Activated CD4-positive, alpha-beta T cell treated with anti-CD3 and anti-CD28 coated beads for 4 hours (primary cell): Measurements from ENCODE around the gene PADI4.

Experiments
- DNase-seq, 2 donors: peaks; one replicate each; pipeline ENCODE4 v3.0.0-alpha.2; 2020

PADI4 gene

DNA sequence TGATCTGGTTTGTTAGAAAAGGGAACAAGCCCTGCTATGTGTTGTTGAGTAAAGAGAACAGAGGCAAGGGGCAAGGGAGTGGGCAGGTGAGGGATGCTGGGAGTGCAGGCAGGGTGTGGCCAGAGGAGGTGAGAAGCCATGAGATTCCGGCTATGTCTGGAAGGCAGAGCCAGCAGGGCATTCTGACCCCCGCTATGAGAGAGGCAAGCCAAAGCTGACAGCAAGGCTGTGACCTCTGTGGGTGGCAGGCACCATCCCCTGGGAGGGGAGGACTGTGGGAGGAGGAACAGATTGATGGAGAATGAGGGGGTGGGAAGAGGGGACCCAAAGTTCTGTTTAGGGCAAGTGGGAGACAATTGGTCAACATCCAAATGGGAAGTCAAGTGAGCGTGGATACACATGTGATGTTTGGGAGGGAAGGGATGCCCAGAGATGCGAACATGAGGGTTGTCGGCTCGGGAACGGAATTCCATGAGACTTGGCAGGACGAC, 44.5 kb downstream of the PADI4 start:
- DNase-seq, result no peak

- DNase-seq, result no peak
Measured at GRCh38 chr1:17355898-17356297, 47.9 kb downstream of the PADI4 start.

DNA sequence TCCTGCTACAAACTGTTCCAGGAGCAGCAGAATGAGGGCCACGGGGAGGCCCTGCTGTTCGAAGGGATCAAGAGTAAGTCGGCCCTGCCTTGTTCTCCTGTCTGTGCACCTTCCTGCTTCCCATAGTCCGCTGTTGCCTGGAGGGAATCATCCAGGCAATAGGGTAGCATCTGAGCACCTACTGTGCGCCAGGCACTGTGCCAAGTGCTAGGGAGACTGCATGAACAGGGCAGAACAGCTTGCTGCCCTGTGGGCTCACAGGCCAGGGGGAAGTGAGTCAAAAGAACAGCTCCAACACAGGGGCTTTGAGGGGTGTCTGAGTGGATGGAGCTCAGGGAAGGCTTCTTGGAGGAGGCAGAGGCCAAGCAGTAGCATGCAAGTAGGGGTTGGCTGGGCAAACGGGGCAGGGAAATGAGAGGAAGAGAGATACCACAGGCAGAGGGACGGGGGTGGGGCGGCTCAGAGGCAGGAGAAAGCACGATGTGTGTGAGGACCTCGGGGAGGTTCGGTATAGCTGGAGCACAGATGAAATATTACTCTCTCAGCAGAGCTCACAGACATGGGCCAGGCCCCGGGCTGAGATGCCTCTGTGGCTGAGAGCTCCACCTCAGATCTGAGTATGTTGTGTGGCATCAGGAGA, 48.5 kb downstream of the PADI4 start:
- DNase-seq, result no peak

DNA sequence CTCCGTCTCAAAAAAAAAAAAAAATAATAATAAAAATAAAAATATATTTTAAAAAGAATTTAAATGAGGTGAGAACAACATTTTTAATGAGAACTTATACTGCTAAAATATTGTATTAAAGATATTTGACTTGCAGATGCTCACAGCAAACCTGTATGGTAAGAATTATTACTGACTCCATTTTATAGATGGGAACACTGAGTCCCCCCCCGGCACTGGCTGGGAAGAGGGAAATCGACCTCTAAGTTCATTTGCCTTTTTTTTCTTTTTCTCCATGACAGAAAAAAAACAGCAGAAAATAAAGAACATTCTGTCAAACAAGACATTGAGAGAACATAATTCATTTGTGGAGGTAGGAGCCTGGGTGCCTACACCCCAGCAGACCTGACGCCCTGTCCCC, 50.6 kb downstream of the PADI4 start:
- no peak for DNase-seq

DNA sequence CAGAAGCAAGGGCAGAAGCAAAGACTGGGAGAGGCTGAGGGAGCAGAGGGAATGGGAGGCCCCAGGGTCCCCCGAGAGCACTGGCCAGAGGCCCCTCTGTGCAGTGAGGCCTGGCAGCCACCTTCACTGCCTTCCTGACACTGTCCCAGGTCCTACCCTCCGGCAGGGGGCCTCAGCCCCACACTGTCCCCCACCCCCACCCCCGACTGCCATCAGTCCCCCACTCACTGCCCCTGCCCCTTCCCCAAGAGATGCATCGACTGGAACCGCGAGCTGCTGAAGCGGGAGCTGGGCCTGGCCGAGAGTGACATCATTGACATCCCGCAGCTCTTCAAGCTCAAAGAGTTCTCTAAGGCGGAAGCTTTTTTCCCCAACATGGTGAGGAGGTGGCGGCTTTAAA, 51.0 kb downstream of the PADI4 start:
- no peak for DNase-seq

- DNase-seq, result no peak
Measured at GRCh38 chr1:17359808-17360207, 51.8 kb downstream of the PADI4 start.

DNA sequence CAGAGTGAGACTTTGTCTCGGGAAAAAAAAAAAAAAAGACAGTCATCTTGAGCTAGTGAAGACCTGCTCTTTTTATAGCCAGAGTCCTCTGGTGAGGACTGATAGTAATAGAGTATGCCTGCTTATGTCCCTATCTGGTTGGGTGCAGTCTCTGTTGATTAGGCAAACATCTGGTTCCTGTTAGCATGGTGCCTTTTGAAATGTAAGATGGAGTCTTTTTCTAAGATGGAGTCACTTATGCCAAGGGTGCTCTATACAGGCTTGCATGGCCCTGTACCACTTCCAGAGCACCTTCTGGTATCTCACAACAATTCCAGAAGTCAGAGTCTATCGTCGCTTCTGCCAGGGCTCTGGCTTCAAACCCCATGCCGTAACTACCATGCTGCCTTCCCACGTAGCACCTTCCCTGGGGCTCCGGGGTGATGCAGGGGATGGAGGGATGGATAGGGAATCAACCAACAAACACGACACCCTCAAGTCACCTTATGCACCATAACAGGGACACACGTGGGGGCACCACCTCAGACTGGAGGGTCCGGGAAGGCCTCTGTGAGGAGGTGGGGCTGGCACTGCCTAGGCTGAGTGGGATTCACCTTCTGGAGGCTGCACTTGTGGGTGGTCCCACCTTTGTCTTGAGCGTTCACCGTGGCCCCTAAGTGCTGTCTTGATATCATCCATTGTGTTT, 52.4 kb downstream of the PADI4 start:
- DNase-seq, result no peak

- no peak for DNase-seq
Measured at GRCh38 chr1:17361687-17362086, 53.7 kb downstream of the PADI4 start.

- no peak for DNase-seq
Measured at GRCh38 chr1:17363351-17363750, 55.4 kb downstream of the PADI4 start.

DNA sequence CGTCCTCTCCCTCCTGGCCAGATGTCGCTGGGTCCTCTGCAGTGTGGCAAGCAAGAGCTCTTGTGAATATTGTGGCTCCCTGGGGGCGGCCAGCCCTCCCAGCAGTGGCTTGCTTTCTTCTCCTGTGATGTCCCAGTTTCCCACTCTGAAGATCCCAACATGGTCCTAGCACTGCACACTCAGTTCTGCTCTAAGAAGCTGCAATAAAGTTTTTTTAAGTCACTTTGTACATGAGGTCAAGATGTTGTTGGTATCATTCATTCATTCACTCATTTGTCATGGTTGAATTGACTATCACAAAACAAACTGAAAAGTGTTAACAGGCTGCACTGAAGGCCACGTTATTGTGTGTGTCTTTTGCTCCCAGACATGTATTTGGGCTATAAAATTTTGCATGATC, 55.8 kb downstream of the PADI4 start:
- no peak for DNase-seq

GRCh38 chr1:17365293-17365692, 57.3 kb downstream of the PADI4 start:
- no peak for DNase-seq

DNA sequence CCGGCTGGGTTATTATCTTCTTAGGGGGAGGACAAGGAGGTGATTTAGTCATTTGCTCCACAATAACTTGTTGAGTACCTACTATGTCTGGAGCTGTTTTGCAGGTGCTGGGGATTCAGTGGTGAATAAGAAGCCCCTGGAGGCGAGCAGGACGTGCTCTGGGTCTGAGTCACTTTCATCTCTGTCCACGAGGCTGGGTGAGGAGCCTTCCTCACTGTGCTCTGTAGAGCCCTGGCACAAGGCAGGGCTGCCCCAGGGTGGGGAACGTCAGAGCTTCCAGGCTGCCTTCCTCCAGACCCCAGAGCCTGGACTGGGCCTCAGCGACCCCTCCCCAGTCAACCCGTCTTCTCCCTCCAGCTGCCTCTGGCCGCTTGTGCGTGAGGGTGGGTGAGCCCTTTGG, 61.5 kb downstream of the PADI4 start:
- DNase-seq, result no peak

DNA sequence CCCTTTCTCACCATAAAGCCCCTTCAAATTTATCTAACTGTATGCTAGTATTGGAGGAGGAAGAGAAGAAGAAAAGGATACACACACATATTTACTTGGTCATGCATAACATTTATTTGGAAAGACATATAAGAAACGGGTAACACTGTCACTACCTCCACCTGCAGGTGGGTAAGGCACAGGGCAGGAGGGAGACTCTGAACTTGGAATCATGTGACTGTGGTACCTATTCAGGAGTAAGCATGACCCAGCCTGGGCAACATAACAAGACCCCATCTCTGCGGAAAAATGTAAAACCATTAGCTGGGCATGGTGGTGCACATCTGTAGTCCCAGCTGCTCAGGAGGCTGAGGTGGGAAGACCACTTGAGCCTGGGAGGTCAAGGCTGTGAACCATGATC, 62.6 kb downstream of the PADI4 start:
- DNase-seq, result no peak

GRCh38 chr1:17371896-17372295, 63.9 kb downstream of the PADI4 start, which contains the start of gene PADI6:
Gene PADI6, plus strand, starts transcription at chr1:17372196. Its CDS starts 50 bp downstream, at chr1:17372246.
- DNase-seq, result no peak

DNA sequence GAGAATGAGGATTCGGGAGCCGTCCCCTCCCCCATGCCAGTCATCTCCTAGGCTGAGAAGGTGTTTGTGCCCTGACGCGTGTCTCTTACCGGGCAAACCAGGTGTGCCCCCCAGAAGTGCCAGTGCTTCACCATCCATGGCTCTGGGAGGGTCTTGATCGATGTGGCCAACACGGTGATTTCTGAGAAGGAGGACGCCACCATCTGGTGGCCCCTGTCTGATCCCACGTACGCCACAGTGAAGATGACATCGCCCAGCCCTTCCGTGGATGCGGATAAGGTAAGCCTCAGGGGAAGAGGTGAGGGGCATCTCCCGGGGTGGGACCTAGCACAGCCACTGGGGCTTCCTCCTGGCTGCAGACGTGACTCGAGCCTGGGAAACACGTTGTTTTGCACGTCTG, 65.0 kb downstream of the PADI4 start:
- DNase-seq, result no peak

DNA sequence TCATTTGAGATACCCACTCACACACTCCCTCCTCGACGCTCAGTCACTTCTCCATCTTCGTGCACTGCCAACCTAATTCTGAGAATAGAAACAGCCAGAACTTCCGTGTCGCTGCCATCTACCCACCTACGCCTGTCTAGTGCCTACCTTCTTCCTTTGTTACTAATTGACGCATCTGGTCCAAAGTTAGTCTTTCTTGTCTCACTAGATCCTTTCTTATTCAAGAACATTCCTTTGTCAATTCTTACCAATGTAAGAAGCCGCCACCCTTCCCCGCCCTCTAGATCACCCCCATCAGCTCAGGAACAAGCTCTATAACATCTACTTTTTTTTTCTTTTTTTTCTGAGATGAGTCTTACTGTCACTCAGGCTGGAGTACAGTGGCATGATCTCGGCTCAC, 67.7 kb downstream of the PADI4 start:
- no peak for DNase-seq

- no peak for DNase-seq
Measured at GRCh38 chr1:17377325-17377953, 69.4 kb downstream of the PADI4 start.

- DNase-seq, result no peak
Measured at GRCh38 chr1:17381161-17381560, 73.2 kb downstream of the PADI4 start.

DNA sequence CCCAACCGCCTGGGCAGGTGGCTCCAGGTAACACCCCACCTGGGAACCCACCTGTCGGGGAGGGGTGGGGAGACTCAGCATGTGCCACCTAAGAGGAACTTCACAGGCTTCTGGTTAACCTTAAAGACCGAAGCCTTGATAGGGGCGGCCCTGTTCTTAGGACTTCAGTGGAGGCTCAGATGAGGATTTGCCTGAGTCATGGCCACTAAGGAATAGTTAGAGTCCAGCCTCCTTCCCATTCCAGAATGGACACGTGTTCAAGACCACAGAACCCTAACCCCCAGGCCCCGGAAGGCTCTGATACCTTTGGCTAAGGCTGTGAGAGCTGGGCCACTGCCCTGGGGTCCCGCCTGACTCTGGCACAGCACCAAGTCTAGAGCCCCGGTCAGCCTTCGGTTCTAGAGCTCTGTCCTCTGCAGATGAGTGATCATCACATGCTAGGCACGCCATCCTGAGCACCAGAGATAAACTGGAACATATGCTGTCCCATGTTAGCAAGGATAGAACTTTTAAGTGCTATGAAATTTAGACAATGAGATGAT, 84.3 kb downstream of the PADI4 start:
- no peak for DNase-seq

- DNase-seq, result no peak
Measured at GRCh38 chr1:17393230-17393629, 85.2 kb downstream of the PADI4 start.

DNA sequence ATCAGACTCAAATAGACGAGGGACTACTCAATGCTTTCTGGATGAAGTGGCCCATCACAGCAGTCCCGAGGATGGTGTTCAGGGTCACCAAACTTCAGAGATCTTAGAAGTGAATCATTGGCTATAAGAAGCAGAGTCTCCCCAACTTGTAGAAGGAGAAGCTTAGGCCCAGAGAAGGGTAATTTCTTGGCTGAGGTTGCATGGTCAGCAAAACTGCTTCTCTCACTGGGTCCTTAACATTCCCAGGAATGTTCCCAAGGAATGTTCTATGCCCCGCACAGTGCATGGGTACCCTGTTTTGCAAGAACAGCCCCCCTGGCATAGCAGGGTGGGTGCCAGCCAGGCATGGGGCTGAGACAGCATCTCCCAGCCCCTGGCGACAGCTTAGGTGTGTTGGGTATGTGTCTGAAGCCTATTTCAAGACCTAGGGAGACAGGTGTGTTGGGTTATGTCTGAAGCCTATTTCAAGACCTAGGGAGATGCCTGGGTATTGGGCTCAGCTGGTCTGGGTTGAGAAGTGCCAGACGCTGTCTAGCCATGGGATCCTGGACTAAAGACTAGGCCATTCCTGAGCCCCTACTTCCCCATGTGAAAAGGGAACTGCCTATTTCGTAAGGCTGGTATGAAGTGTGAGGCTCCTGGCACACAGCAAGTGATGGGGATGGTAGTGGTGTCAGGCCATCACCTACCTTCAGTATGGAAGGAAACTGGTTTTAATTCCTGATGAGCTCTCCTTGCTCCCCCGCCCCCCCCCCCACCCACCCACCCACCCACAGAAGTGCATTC, 90.1 kb downstream of the PADI4 start:
- DNase-seq, result no peak

- no peak for DNase-seq
Measured at GRCh38 chr1:17400725-17401341, 92.8 kb downstream of the PADI4 start.

DNA sequence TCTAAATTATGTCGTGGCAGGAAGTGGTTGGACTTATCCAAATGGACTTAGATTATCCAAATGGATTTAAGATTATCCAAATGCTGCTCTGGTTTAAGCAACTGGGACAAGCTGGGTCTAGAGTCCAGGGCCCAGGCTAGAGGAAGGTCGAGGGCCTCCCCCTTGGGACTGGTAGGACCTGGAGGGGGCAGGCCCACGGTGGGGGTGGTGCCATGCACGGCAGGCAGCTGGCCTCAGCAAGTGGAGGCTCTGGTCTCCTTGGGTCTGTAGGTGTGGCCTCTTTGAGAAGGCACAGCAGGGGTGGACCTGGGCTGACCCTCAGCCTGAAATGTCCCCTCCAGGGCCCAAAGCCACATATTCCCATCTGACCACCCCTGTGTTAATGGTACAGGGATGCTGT, 93.8 kb downstream of the PADI4 start:
- DNase-seq, result no peak
